ENCODE data around the gene B3GNT9.
A peak's percentile ranks its signal among the peaks of the same experiment; 100 is the strongest.

Gene B3GNT9

DNA sequence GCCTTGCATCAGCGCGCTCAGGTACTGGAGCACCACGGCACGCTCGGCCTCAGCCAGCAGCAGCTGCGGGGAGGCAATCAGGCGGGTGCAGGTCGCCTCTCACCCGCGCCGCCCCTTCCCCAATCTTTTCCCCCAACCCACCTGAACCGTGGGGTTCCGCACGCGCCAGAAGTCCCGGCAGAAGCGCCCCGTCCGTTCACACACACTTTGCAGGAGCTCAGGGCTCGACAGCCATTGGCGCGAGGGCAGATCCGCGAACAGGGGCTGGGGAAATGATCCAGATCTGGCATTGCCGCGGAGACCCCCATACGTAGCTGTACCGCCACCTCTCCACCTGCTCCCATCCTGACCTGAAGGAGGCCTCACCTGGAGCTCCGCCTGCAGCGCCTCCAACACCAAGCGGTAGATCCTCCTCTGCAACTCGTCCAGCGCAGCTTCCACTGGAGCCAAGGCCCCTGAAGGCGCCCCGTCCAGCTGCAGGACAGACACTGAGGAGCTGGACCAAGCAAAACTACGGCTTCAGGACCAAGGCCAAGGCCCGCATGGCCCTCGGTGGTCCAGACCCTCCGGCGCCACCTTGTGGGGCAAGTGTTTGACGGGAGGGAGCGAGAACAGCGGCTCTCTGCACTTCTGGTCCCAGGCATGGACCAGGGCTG, 34.3 kb upstream of the B3GNT9 start:
- peak; percentile 53 for DNase-seq

DNA sequence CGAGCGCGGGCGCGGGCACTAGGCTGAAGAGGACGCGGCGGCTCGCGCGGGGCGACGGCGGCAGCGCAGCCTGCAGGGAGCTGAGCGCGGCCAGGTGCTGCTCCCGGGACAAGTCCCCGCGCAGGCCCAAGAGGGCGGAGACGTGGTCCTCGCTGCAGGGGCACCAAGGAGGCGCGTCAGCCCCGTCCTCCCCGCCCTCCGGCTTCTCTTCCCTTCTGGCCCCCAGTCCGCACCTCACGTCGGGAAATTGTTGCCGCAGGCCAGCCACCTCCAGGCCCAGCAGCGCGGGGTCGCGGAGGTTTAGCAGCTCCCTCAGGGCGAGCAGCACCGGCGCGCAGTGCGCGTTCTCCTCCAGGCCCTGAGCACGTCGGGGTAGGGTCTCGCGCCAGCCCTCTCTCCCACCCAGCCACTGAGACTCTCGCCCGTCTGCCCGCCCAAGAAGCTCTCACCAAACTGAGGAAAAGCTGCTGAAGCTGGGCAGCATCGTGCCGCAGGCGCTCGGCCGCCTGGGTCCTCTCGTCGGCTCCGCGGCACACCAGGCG, 33.7 kb upstream of the B3GNT9 start:
- peak; percentile 56 for DNase-seq

DNA sequence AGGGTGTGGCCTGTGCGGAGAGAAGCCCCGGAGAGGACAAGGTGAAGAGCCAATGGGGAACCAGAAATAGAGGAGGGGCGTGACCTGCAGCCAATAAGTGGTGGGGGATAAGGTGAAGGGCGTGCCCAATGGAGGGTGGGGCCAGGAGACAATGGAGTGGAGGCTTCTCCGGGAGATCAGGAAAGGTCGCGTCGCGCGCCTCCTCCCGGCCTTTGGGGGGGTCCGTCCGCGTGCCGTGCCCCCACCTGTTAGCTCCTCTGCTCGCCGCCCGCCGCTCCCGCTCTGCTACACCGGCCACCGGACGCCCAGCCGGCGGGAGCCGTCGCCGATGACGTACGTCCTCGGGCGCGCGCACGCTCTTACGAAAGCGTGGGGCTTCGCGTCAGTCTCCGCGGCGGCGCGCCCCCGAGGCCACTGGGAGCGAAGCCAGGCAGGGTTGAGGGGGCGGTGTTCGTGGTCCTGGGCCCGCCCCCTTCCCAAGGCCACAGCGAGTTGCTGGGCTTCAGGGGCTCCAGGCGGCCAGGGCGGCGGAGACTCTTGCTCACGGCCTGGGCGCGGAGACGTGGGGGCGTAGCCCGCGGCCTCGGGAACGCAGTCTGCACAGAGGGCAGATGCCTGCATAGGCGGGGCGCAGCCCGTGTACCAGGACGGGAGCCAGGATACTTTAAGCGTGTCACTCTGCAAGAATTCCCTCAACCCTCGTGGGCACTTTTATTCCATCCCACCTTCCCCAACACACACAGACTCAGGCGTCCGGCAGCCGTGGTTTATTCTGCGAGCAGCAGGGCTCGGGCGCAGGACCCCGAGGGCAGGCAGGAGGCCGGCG, 33.0 kb upstream of the B3GNT9 start, which contains the start of gene MATCAP1:
Gene MATCAP1, minus strand, starts transcription at position 337 of the 826 bp plus-strand sequence. CDS start 3,353 bp downstream, outside the sequence.
- DNase-seq: peak; percentile 99

DNA sequence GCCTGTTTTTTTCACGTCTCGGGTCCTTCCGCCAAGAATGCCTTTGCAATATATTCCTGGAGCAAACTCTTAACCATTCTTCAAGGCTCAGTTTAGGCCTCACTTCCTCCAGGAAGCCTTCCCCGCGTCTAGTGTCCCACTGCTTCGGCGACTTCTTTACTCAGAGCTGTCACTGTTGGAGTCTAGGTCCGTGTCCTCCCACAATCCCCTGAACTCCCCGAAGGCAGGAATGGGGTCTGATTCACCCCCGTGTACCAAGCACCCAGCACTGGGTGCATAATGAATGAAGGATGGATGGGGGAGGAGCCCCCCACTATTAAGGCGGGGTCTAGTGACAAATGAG, 32.5 kb upstream of the B3GNT9 start:
- DNase-seq: no peak

DNA sequence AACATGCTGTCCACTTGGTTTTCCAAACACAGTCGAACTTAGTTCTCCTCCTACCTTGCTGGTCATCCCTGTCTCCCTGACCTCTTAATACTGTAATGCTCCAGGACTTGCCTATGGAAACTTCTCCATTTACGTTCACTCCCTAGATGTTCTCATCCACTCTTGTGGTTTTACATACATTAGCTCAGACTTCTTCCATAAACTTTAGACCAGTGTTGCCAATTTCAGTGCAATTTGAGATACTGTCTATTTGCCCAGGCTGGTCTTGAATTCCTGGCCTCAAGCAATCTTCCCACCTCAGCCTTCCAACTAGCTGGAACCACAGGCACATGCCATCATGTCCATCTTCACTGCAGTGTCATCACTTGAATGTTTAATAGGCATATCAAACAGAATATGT, 31.5 kb upstream of the B3GNT9 start:
- DNase-seq: no peak

DNA sequence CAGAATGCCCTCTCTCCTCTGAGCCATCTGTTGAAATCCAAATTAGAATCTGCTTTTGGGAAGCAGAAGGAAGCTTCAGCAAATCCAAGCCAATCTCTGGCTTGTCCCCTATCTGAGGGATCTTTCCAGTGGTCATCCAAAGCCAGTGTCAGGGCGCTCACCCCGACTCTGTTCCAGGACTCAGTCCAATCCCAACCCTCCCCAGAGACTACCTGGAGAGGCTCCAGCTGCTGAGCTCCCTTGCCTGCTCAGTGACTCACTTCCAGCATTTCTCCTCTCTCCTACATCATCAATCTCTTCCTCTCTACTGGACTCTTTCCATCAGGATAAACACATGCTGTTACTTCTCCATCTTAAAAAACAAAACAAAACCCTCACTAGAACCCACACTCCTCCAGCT, 30.5 kb upstream of the B3GNT9 start:
- DNase-seq: no peak

DNA sequence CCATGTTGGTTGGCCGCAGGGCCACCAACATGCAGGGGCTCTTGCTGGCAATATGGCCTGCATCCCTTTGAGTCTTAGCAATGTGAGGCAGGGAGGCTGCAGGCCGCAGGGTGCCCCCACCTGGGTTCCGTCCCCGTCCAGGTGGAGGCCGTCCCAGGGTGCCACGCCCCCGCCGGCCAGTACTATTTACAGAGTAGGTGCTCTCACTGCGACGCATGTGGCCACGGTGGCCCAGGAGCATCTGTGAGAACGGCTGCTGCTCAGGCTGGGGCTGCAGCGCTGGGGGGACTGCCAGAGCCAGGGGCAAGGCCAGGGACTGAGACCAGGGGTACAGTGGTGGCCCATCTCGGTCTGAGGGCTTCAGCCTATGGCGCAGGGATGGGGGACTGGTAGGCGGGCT, 29.4 kb upstream of the B3GNT9 start:
- DNase-seq: no peak

DNA sequence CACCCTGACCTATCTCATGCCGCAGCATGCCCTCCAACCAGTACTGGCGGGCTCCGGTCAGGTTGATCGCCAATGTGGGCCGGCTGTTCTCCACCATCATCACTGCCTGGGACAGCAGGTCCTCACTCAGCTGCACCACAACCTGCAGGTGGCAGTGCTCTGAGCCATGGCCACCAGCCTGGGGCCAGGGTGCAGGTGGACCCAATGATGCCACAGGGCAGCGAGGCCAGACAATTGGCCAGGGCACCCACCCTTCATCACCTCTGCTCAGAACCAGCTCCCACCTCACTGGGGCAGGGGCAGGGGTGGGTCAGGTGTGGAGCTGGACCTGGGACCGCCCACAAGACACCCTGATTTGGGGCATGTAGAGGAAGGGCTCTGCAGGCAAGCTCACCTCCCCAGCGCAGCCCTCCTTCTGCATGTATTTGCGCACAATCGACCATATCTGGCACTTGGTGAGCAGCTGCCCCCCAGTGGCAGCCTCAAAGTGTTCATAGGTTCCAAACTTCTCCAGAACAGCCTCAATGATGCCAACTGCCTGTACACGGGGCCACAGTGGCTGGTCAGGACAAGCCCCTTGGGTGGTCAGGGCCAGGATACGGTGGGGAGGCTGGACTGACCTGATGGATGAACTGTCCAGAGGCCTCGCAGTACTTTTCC, 28.8 kb upstream of the B3GNT9 start:
- DNase-seq: no peak

DNA sequence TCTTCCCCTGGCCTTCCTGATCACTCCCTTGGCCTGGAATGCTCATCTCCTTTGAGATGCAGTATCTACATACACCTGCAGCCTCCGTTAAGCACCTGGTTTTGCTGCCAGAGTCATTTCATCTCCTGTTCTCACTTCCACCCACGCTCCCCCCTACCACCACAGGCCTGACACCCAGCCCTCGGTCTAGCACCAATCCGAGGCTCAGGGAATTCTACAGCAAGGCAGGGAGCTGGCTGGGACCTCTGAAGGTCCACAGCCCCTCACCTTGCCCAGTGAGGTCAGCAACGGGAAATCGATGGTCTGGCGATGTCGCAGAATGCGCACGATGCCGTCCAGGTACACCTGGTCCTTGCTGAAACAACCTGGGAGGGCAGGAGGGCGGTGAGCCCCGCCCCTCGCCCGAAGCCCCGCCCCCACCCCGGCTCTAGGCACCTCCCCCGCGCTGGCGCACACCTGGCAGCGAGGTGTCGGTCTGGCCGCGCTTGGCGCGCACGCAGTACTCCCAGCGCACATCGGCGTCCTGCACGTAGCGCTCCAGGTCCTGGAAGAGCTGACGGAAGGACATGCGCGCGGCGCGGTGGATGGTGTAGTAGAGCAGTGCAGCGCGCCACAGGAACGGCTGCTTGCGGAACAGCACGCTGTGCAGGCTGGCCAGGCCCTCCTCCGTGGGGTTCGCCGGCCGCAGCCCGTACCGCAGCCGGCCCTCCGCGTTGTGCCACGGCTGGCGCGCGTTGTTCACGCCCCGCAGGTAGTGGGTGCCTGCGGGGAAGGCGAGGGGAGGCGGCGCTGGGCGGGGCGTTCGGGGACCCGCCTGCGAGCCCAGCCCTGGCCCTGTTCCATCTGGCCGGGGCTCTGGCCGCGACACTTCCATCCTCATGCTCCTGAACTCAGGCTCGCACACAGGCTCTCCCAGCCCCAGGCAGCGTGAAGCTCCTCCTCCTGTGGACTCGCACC, 27.2 kb upstream of the B3GNT9 start:
- peak; percentile 47 for DNase-seq

DNA sequence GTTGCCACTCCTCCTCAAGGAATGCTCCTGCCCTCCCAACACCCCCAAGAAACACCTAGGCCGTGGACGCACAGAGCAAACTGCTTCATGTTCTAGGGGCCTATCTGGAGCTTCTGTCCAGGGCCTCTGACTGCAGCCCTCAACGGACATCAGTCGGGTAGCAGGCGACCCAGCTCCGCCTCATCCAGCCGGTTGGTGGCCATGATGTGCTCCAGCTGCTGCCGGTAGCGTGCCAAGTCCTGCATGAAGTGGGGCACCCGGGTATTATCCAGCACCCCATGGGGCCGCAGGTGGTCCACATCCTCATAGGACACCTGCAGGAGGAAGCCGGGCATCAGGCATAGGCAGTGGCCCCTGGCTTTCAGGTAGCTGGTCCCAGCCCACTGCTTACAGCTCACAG, 25.9 kb upstream of the B3GNT9 start:
- no peak for DNase-seq

DNA sequence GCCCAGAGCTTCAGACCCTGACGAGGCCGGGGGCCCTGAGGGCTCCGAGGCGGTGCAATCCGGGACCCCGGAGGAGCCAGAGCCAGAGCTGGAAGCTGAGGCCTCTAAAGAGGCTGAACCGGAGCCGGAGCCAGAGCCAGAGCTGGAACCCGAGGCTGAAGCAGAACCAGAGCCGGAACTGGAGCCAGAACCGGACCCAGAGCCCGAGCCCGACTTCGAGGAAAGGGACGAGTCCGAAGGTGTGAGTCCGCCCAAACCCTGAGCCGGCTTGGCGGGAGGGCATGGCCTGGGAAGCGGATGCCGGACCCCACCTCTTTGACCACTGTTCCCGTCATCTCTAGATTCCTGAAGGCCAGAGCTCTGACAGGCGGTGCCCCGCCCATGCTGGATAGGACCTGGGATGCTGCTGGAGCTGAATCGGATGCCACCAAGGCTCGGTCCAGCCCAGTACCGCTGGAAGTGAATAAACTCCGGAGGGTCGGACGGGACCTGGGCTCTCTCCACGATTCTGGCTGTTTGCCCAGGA, 24.0 kb upstream of the B3GNT9 start:
- DNase-seq: no peak

DNA sequence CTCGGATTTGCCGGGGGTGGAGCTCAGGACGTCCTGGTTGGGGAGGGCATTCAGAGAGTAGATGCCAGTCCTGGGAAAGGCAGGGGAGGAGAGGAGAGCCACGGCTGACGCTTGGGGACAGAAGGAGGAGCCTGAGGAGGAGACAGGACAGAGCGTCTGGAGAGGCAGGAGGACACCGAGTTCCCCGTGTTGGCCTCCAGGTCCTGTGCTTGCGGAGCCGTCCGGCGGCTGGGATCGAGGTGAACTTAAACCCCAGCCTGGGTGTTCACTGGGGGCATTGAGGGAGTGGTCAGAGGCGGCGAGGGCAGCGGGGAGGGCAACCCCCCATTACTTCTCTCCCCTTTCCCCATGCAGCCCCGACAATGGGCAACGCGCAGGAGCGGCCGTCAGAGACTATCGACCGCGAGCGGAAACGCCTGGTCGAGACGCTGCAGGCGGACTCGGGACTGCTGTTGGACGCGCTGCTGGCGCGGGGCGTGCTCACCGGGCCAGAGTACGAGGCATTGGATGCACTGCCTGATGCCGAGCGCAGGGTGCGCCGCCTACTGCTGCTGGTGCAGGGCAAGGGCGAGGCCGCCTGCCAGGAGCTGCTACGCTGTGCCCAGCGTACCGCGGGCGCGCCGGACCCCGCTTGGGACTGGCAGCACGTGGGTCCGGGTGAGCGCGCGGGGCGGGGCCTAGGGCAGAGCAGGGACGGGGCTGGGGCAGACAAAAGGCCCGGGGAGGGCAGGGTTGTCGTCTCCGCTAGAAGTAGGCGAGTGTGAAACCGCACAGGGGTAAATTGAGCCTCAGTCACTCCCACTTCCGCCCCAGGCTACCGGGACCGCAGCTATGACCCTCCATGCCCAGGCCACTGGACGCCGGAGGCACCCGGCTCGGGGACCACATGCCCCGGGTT, 23.3 kb upstream of the B3GNT9 start:
- peak; percentile 66 for DNase-seq

DNA sequence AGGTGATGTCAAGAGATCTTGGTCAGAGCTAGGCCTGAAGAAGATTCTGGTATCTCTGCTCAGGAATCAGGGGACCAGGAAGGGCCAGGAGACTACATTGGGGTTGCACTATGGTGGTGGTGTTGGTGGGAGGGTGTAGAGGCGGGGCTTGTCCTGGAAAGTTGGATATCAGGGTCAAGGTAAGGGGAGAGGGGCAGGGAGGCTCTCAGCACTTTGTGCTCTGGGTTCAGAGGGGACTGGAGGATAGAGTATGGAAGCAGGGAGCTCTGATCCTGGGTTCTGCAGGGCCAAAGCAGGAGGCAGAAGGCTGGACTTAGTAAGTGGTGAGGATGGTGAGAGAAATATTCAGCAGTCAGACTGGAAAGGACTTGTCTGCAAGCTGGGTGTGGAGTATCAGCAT, 22.5 kb upstream of the B3GNT9 start:
- DNase-seq: no peak

DNA sequence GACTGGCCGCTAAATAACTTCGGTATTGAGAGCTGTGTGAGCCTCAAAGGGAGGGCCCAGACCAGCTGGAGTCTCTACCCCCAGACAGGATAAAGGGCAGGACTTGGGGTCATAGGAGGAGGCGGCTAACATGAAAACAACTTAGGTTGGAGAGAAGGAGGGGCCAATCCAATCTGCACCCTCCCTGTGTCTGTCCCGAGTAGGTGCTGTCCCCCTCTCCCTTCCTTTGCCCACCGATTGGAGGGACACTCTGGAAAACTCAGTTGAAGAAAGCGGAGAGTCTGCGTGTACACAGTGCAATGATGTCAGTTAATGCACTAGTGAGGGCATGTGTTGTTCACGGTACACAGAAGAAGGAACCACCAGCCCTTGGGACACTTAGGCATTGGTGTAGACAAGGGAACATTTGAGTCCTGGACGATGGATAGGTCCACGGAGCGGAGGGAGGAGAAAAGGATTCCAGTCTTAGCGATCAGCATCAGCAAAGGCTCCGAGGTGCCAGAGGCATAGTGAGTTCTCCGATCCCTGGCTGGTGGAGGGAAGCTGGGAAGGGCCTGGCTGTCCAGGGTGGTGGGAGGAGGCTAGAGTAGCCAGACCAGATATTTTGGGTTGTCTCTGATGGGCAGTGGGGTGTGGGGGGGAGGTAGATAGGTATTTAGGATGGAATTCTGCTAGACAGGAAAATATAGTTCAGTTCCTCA, 20.3 kb upstream of the B3GNT9 start:
- no peak for DNase-seq

DNA sequence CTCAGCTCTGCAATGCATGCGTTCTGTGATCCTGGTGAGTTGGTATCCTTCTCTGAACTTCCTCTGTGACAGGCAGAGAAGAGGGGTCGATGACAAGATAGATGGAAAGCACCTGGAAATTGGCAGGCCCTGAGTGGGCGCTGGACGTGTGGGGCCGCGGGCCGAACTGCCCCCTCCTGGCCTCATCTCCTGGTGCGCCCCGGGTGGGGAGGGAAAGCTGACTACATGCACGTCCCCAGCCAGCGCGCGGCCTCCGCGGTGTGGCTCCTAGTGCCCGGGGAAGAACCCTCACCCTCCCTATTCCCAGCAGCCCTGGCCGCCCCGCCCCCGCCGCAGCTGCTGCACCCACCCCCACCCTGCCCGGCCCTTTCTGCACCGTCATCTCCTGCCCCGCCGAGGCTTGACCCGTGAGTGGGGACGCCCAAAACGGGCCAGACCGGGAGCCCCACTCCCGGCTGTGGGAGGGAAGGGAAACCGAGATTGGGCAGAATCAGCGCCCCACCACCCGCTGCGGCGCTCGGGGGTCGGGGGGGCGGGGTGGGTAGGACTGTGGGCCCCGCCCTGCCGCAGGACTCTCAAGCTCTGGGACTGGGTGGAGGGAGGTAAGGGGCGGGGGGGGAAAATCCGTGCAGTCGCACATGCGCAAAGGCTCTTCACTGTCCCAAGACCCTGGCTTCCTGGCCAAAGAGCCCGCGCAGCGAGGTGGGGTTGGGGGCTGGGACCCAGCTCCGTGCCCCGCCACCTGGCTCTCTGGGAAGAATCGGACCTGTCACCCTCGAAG, 19.6 kb upstream of the B3GNT9 start, which contains the start of gene NOL3:
Gene NOL3, plus strand, starts transcription at position 371 of the 781 bp plus-strand sequence.
- DNase-seq: no peak

DNA sequence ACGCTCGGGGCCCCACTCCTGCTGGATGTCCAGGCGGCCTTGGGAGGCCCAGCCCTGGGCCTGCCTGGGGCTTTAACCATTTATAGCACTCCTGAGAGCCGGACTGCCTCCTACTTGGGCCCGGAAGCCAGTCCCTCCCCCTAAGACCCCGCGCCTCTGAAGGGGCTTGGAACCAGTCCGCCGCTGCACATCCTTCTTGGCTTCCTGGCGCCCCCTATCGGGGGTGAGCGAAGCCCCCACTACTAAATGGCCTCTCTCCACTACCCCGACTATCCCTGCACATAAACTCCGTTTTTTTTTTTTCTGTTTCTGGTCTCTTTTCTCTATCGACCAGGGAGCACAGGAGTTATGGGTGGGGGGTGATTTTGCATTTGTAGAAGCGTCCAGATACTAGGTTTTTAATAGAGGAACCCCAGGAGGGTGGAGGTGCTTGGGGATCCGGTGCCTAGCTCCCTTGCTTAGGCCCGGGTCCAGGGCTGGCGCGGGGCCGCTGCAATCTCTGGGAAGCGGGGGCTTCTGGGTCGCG, 18.9 kb upstream of the B3GNT9 start:
- no peak for DNase-seq

DNA sequence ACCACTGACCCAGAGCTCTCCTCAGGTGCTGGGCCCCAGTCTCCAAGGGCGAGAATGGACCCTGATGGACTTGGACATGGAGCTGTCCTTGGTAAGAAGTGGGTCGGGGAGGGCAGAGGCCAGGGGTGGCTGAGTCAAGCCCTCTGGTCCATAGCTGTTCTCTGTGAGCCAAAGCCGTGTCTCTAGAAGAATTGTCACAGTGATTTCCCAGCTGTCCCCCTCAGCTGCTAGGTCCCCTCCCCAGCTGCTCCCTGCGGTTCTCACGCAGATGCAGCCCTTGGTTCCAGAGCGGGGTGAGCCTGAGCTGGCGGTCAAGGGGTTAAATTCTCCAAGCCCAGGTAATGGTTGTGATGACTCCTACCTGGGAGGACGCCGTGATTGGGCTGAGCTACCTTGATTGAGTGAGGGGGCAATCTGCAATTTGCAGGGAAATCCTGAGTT, 18.2 kb upstream of the B3GNT9 start:
- DNase-seq: no peak

DNA sequence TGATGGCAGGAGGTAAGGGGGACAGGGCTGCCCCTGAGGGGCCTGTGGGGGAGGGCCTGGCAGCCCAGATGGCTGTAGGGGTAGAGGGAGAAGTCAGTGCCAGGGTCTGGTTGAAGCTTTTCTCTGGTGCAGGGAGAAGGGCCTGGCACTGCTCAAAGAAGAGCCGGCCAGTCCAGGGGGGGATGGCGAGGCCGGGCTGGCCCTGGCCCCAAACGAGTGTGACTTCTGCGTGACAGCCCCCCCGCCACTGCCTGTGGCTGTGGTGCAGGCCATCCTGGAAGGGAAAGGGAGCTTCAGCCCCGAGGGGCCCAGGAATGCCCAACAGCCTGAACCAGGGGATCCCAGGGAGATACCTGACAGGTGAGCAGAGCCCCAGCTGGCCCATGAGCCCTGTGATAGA, 16.8 kb upstream of the B3GNT9 start:
- no peak for DNase-seq

DNA sequence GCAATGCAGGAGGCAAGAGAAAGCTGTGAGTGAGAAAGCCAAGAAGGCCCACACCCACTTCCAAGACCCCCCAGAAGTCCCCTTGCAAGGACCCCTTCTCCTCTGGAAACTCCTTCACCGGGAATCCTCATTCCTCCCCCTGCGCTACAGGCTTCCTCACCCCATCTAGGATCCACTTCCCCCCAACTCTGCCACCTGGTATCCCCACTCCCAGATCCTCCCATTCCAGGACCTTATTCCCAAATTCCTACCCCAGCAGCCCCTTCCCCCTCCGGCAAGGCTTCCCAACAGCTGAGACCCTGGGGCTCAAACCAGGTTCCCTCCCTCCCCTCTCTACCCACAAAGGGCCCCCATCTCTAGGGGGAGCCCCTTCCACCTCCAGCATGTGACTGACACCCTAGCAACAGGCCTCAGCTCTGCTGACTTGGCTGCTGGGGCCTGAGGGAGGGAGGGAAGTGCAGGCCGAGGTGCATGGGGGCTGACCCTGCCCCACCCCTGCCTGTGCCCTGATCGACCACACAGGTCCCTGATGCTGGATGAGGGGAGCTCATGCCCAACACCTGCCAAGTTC, 15.9 kb upstream of the B3GNT9 start:
- no peak for DNase-seq
